HEK293 (cell line): ENCODE measurements around the gene ZCCHC8.

Experiments used
- TCF7L2 ChIP-seq: IDR thresholded peaks from 2 replicates; pipeline ENCODE4 v1.6.1; 2011; ENCODE audit warnings: low read depth, mild to moderate bottlenecking, inconsistent platforms, low read length, moderate library complexity, borderline replicate concordance
- ZNF350 ChIP-seq: fragments of 450-650 bp; formaldehyde crosslinking; IDR thresholded peaks from 2 replicates; pipeline ENCODE4 v1.5.0; 2017; ENCODE audit warnings: missing biosample characterization, mild to moderate bottlenecking, missing genetic modification characterization
- ZNF501 ChIP-seq: fragments of 450-650 bp; formaldehyde crosslinking; IDR thresholded peaks from 2 replicates; pipeline ENCODE4 v1.5.1; 2016; ENCODE audit warnings: missing biosample characterization, missing genetic modification characterization
- ZNF514 ChIP-seq: fragments of 450-650 bp; formaldehyde crosslinking; IDR thresholded peaks from 2 replicates; pipeline ENCODE4 v1.5.1; 2016; ENCODE audit warnings: missing biosample characterization, missing genetic modification characterization
- ZNF529 ChIP-seq: fragments of 450-650 bp; formaldehyde crosslinking; IDR thresholded peaks from 2 replicates; pipeline ENCODE4 v1.5.1; 2017; ENCODE audit warnings: missing genetic modification characterization, missing biosample characterization; ENCODE audit not compliant: insufficient replicate concordance
- ZNF658 ChIP-seq: fragments of 450-650 bp; formaldehyde crosslinking; IDR thresholded peaks from 2 replicates; pipeline ENCODE4; 2016; ENCODE audit warnings: missing biosample characterization, missing genetic modification characterization
- ZNF664 ChIP-seq: fragments of 450-650 bp; formaldehyde crosslinking; IDR thresholded peaks from 2 replicates; pipeline ENCODE4 v1.5.1; 2016; ENCODE audit warnings: missing biosample characterization, missing genetic modification characterization
- TF ChIP-seq, protein P1 (sequence below): fragments of 450-650 bp; formaldehyde crosslinking; IDR thresholded peaks from 2 replicates; pipeline ENCODE4 v1.5.1; 2016; ENCODE audit warnings: missing biosample characterization, missing genetic modification characterization
- TF ChIP-seq, protein P2 (sequence below): fragments of 450-650 bp; formaldehyde crosslinking; IDR thresholded peaks from 2 replicates; pipeline ENCODE4 v1.5.1; 2017; ENCODE audit warnings: missing biosample characterization, missing genetic modification characterization
- TF ChIP-seq, protein P3 (sequence below): fragments of 450-650 bp; formaldehyde crosslinking; IDR thresholded peaks from 2 replicates; pipeline ENCODE4 v1.5.1; 2016; ENCODE audit warnings: missing biosample characterization, missing genetic modification characterization
- TF ChIP-seq, protein P4 (sequence below): fragments of 450-650 bp; formaldehyde crosslinking; IDR thresholded peaks from 2 replicates; pipeline ENCODE4 v1.5.1; 2016; ENCODE audit warnings: missing biosample characterization, missing genetic modification characterization
- TF ChIP-seq, protein P5 (sequence below): fragments of 450-650 bp; formaldehyde crosslinking; optimal IDR thresholded peaks from 2 replicates; pipeline ENCODE3; 2016; ENCODE audit warnings: missing biosample characterization, mild to moderate bottlenecking, missing genetic modification characterization

DNA sequence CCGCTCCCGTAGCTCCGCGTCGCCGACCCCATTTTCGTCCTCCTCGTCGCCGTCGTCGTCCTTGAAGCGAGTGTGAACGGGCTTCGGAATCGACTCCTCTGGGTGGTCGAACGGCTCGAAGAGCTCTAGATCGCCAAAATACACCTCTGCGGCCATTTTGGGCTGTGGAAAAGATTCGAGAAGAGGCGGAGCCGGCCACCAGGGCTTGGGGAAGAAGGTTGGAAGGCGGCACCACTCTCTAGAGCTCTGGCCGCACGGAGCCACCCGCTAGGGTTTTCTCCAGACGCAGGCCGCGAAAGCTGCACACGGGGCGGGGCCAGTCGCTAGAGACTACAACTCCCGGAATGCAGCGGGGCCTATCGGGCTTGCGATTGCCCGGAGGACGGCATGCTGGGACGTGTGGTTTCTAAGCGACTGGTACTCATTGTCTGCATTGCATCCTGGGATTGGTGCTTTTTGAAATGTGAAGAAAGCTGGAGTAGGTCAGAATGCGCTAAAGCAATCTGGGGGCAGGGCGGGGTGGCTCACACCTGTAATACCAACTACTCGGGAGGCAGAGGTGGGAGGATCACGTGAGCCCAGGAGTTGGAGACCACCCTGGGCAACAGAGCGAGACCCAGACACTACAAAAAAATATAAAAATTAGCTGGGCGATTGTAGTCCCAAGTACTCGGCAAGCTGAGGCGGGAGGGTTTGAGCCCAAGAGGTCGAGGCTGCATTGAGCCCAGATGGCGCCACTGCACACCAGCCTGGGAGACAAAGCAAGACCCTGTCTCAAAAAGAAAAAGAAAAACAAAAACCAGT lies at the start of gene ZCCHC8:
- TF ChIP-seq, protein P1, sequence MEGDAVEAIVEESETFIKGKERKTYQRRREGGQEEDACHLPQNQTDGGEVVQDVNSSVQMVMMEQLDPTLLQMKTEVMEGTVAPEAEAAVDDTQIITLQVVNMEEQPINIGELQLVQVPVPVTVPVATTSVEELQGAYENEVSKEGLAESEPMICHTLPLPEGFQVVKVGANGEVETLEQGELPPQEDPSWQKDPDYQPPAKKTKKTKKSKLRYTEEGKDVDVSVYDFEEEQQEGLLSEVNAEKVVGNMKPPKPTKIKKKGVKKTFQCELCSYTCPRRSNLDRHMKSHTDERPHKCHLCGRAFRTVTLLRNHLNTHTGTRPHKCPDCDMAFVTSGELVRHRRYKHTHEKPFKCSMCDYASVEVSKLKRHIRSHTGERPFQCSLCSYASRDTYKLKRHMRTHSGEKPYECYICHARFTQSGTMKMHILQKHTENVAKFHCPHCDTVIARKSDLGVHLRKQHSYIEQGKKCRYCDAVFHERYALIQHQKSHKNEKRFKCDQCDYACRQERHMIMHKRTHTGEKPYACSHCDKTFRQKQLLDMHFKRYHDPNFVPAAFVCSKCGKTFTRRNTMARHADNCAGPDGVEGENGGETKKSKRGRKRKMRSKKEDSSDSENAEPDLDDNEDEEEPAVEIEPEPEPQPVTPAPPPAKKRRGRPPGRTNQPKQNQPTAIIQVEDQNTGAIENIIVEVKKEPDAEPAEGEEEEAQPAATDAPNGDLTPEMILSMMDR: peak; percentile 59
- TF ChIP-seq TCF7L2 (no peak), ZNF664 (tag by site-specific recombination) (no peak), ZNF658 (tag by site-specific recombination) (no peak), ZNF501 (tag by site-specific recombination) (peak; percentile 22; the same call in 1 of the 2 replicates), ZNF350 (tag by site-specific recombination) (no peak), ZNF529 (tag by site-specific recombination) (no peak), ZNF514 (tag by site-specific recombination) (no peak)
- TF ChIP-seq, protein P2, sequence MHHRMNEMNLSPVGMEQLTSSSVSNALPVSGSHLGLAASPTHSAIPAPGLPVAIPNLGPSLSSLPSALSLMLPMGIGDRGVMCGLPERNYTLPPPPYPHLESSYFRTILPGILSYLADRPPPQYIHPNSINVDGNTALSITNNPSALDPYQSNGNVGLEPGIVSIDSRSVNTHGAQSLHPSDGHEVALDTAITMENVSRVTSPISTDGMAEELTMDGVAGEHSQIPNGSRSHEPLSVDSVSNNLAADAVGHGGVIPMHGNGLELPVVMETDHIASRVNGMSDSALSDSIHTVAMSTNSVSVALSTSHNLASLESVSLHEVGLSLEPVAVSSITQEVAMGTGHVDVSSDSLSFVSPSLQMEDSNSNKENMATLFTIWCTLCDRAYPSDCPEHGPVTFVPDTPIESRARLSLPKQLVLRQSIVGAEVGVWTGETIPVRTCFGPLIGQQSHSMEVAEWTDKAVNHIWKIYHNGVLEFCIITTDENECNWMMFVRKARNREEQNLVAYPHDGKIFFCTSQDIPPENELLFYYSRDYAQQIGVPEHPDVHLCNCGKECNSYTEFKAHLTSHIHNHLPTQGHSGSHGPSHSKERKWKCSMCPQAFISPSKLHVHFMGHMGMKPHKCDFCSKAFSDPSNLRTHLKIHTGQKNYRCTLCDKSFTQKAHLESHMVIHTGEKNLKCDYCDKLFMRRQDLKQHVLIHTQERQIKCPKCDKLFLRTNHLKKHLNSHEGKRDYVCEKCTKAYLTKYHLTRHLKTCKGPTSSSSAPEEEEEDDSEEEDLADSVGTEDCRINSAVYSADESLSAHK: 0 out of 2 replicates have a peak, but pooled peaks have one; percentile 13
- TF ChIP-seq, protein P3, sequence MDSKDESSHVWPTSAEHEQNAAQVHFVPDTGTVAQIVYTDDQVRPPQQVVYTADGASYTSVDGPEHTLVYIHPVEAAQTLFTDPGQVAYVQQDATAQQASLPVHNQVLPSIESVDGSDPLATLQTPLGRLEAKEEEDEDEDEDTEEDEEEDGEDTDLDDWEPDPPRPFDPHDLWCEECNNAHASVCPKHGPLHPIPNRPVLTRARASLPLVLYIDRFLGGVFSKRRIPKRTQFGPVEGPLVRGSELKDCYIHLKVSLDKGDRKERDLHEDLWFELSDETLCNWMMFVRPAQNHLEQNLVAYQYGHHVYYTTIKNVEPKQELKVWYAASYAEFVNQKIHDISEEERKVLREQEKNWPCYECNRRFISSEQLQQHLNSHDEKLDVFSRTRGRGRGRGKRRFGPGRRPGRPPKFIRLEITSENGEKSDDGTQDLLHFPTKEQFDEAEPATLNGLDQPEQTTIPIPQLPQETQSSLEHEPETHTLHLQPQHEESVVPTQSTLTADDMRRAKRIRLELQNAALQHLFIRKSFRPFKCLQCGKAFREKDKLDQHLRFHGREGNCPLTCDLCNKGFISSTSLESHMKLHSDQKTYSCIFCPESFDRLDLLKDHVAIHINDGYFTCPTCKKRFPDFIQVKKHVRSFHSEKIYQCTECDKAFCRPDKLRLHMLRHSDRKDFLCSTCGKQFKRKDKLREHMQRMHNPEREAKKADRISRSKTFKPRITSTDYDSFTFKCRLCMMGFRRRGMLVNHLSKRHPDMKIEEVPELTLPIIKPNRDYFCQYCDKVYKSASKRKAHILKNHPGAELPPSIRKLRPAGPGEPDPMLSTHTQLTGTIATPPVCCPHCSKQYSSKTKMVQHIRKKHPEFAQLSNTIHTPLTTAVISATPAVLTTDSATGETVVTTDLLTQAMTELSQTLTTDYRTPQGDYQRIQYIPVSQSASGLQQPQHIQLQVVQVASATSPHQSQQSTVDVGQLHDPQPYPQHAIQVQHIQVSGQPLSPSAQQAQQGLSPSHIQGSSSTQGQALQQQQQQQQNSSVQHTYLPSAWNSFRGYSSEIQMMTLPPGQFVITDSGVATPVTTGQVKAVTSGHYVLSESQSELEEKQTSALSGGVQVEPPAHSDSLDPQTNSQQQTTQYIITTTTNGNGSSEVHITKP (tag by site-specific recombination): peak; percentile 66
- TF ChIP-seq, protein P4, sequence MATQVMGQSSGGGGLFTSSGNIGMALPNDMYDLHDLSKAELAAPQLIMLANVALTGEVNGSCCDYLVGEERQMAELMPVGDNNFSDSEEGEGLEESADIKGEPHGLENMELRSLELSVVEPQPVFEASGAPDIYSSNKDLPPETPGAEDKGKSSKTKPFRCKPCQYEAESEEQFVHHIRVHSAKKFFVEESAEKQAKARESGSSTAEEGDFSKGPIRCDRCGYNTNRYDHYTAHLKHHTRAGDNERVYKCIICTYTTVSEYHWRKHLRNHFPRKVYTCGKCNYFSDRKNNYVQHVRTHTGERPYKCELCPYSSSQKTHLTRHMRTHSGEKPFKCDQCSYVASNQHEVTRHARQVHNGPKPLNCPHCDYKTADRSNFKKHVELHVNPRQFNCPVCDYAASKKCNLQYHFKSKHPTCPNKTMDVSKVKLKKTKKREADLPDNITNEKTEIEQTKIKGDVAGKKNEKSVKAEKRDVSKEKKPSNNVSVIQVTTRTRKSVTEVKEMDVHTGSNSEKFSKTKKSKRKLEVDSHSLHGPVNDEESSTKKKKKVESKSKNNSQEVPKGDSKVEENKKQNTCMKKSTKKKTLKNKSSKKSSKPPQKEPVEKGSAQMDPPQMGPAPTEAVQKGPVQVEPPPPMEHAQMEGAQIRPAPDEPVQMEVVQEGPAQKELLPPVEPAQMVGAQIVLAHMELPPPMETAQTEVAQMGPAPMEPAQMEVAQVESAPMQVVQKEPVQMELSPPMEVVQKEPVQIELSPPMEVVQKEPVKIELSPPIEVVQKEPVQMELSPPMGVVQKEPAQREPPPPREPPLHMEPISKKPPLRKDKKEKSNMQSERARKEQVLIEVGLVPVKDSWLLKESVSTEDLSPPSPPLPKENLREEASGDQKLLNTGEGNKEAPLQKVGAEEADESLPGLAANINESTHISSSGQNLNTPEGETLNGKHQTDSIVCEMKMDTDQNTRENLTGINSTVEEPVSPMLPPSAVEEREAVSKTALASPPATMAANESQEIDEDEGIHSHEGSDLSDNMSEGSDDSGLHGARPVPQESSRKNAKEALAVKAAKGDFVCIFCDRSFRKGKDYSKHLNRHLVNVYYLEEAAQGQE: peak; percentile 19; the same call in 1 of the 2 replicates
- TF ChIP-seq, protein P5, sequence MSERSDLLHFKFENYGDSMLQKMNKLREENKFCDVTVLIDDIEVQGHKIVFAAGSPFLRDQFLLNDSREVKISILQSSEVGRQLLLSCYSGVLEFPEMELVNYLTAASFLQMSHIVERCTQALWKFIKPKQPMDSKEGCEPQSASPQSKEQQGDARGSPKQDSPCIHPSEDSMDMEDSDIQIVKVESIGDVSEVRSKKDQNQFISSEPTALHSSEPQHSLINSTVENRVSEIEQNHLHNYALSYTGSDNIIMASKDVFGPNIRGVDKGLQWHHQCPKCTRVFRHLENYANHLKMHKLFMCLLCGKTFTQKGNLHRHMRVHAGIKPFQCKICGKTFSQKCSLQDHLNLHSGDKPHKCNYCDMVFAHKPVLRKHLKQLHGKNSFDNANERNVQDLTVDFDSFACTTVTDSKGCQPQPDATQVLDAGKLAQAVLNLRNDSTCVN (tag by site-specific recombination): peak; percentile 53
